GM18511 (cell line): ENCODE results near the gene ACSL4.
"Not testable (repeated sequence)": the region's sequence is repeated elsewhere in the genome, so short reads cannot be mapped to it uniquely, and the experiment has no call there.

Experiments used
- ATAC-seq: cut with Tn5 transposase; IDR thresholded peaks from one replicate; pipeline ENCODE4 v1.9.1; 2021; ENCODE audit warnings: mild to moderate bottlenecking, moderate library complexity; ENCODE audit not compliant: unreplicated experiment

ACSL4 gene

GRCh38 chrX:109679820-109680219, 53.2 kb downstream of the ACSL4 start:
- no peak for ATAC-seq

GRCh38 chrX:109672239-109672638, 60.8 kb downstream of the ACSL4 start:
- no peak for ATAC-seq

GRCh38 chrX:109671170-109671569, 61.9 kb downstream of the ACSL4 start:
- not testable (repeated sequence) for ATAC-seq

- ATAC-seq = no peak
These were observed 65.1 kb downstream of the ACSL4 start for GRCh38 chrX:109667986-109668385.

- ATAC-seq = no peak
These were observed 72.5 kb downstream of the ACSL4 start for GRCh38 chrX:109660435-109661143.

- ATAC-seq = no peak
These were observed 74.7 kb downstream of the ACSL4 start for GRCh38 chrX:109658391-109658790.

- not testable (repeated sequence) for ATAC-seq
These were observed 75.7 kb downstream of the ACSL4 start for GRCh38 chrX:109657364-109657763.

- no peak for ATAC-seq
These were observed 76.3 kb downstream of the ACSL4 start for GRCh38 chrX:109656774-109657173.

- no peak for ATAC-seq
These were observed 77.4 kb downstream of the ACSL4 start for GRCh38 chrX:109655502-109656201.

- no peak for ATAC-seq
These were observed 78.4 kb downstream of the ACSL4 start for GRCh38 chrX:109654516-109655109.

GRCh38 chrX:109644671-109645070, 88.4 kb downstream of the ACSL4 start:
- ATAC-seq = not testable (repeated sequence)

GRCh38 chrX:109643687-109644086, 89.4 kb downstream of the ACSL4 start:
- ATAC-seq = no peak

- no peak for ATAC-seq
These were observed 94.9 kb downstream of the ACSL4 start for GRCh38 chrX:109638158-109638557.

GRCh38 chrX:109637477-109637876, 95.6 kb downstream of the ACSL4 start:
- ATAC-seq = not testable (repeated sequence)

GRCh38 chrX:109635146-109635545, 97.9 kb downstream of the ACSL4 start:
- no peak for ATAC-seq

- no peak for ATAC-seq
These were observed 100.1 kb downstream of the ACSL4 start for GRCh38 chrX:109632906-109633504.

GRCh38 chrX:109629310-109629709, 103.7 kb downstream of the ACSL4 start:
- no peak for ATAC-seq

- no peak for ATAC-seq
These were observed 106.4 kb downstream of the ACSL4 start for GRCh38 chrX:109626637-109627036.

GRCh38 chrX:109624641-109625616, 108.1 kb downstream of the ACSL4 start, which contains the start of gene KCNE5:
KCNE5 (minus strand) TSS chrX:109625172; CDS start chrX:109625020, 152 bp downstream.
- ATAC-seq = no peak

- ATAC-seq = no peak
These were observed 109.1 kb downstream of the ACSL4 start for GRCh38 chrX:109623997-109624396.
